GM19240 (cell line): ENCODE measurements around the gene RNF224.

ENCODE experiments used
- DNase-seq: peaks from one replicate; pipeline ENCODE4 v3.0.0; 2011; ENCODE audit warnings: low spot score; ENCODE audit not compliant: insufficient read length

Gene RNF224

GRCh38 chr9:137192448-137192780, 34.9 kb upstream of the RNF224 start:
- DNase-seq: no peak

DNA sequence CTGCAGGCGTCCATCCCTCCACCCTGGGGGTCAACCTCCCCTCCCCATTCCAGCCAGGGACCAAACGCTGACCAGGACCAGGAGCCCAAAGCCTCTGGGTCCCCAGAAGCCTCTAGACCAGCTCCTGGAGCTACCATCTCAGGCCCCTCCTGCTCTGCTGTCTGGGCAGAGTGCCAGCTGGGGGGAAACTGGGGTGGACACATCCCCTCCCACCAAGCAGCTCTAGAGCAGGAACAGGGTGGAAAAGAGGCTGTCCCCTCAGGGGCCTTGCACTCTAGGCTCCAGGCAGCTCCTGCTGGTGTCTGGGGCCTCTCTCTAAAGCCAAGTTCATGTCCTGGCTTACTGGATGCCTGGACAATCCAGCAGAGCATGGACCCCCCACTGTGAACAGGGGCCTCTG, 34.4 kb upstream of the RNF224 start:
- no peak for DNase-seq

- no peak for DNase-seq
Measured at GRCh38 chr9:137193771-137194170, 33.5 kb upstream of the RNF224 start.

DNA sequence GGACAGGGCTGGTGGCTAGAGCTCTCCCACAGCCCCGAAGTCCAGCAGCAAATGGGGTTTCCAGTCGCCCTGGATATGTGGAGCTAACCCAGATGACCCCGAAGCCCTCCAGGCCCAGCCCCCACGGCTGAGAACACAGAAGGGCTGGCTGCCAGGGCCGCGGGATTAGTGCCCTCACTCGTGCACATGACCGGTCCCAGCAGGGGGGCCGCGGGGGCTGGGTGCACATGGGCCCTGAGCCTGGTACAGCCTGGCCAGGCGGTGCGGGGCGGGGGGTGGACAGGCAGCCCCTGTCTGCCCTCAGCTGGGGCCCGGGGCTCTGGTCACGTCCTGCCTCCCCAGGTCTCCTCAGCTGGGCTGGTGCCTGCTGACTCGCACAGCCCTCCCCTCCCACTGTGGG, 32.9 kb upstream of the RNF224 start:
- DNase-seq: no peak

DNA sequence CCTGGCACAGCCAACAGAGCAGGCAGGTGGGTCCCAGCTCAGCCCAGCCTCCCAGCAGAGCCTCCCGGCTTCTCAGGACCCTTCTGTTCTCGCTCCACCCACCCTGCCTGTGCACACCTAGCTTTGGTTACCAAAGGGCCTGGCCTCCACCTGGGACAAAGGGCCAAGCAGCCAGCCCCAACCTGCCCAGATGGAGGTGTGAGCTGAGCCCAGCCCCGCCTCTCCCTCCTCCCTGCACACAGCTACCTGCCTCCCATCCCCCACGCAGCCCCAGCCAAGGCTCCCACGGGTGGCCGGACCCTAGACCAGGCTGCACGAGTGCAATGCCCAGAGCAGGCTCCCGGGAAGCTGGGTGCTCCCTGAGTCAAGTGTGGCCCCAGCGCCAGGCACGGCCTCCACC, 32.4 kb upstream of the RNF224 start:
- no peak for DNase-seq

- DNase-seq: no peak
Measured at GRCh38 chr9:137195525-137196220, 31.6 kb upstream of the RNF224 start.

DNA sequence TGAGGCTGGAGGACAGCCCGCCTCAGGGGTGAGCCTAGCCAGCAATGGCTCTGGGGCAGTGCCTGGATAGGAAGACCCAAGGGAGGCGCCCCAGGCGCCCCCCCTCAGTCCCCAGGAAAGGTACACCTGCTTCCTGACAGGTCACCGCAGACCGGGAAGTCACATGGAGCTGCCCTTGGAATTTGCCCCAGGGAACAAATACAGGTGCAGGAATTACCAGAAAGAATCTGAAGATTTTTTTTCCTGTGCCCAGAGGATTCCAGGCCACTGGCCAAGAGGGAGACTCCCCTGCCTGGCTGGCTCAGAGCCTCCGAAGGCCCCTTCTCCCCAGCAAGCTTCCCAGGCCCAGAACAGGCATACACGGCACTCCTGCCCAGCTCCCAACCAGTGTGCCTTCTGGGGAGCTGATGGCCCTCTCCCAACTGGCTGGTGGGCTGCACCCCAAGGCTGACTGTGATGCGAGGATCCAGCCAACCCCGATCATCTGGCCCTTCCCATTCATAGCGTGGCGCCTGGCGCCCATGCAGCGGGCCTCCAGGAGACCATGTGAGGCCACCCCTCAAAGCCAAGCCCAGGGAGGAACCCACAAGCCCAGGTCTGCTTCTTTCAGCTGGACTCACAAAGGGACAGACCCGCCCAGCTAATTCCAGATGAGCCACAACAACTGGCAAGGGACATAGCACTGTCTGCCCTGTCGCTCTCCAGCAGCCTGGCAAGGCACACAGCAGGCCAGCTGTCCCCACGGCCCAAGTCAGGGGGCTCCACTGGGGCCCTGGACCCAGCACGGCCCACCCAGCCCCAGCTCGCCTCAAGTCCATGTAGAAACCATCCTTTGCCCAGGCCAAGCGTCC, 29.0 kb upstream of the RNF224 start:
- DNase-seq: no peak

DNA sequence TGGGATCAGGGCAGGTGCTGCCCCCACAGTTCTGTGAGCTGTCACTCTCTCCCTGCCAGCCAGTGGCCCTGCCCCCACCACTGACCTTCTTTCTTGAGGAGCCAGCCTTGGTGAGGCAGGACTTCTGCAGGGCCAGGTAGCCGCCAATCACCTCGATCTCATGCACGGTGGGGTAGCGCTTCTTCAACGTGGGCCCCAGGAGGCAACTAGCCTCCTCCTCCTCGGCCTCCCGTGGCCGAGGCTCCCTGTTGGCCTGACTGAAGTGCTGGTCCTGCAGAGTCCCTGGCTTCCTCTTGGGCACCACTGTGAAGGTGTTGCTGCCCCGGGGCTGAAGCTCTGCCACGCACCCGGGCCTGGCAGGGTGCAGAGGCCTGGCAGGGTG, 28.4 kb upstream of the RNF224 start:
- no peak for DNase-seq

DNA sequence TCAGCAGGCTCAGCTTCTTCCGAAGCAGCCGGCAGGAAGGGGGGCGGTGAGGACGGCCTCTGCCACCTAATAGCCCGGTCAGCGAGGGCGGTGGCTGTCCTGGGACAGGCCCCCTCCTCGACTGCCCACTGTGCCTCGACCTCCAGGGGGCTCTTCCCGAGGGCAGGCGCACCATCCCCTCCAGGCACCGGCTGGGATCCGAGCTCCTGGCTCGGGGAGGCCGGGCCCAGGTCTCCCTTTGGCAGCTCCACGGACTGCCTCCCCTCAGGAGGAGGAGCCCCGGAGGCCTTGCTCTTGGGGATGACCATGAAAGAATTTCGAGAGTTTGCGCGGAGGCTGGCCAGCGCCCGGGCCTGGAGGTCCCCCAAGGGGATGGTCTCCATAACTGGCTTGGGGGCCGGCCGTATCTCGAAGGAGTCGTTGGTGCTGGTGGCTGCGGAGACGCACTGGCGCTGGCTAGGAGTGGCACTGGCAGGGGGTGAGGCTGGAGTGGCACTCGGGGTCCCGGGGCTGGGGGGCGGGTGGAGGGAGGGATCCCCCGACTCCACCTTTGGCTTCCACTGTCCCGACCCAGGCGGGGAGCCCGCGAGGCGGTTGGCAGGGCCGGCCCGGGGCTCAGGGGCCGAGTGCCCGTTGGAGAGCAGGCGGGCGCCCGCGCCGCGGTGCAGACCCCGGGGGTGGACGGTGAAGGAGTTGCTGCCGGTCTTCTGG, 27.7 kb upstream of the RNF224 start:
- no peak for DNase-seq

GRCh38 chr9:137200311-137201204, 26.7 kb upstream of the RNF224 start, which contains the start of gene TPRN:
Gene TPRN, minus strand, starts transcription at chr9:137200741. Its CDS starts 30 bp downstream, at chr9:137200711.
- peak; percentile 100 for DNase-seq

- no peak for DNase-seq
Measured at GRCh38 chr9:137201205-137201868, 26.0 kb upstream of the RNF224 start.

DNA sequence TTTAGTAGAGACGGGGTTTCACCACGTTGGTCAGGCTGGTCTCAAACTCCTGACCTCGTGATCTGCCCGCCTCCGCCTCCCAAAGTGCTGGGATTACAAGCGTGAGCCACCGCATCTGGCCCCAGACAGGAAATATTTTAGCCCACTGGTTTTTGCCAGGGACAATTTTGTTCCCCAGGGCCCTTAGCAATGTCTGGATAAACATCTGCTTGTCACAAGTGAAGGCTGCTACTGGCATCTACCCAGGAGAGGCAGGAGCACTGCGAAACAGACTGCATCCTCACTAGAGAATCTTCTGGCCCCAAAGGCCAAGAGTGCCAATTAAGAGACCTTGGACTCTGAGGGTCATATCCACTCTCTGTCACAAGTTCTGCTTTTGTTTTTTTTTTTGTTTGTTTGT, 24.3 kb upstream of the RNF224 start:
- DNase-seq: no peak

GRCh38 chr9:137204731-137205125, 22.6 kb upstream of the RNF224 start:
- DNase-seq: no peak

GRCh38 chr9:137205126-137206069, 21.9 kb upstream of the RNF224 start, which contains the start of the genes NDOR1 and TMEM203:
Gene NDOR1, plus strand, starts transcription at chr9:137205700. Its CDS starts 78 bp downstream, at chr9:137205778.
Gene TMEM203, minus strand, starts transcription at chr9:137205648. Its CDS starts 234 bp downstream, at chr9:137205414.
- DNase-seq: peak; percentile 97

DNA sequence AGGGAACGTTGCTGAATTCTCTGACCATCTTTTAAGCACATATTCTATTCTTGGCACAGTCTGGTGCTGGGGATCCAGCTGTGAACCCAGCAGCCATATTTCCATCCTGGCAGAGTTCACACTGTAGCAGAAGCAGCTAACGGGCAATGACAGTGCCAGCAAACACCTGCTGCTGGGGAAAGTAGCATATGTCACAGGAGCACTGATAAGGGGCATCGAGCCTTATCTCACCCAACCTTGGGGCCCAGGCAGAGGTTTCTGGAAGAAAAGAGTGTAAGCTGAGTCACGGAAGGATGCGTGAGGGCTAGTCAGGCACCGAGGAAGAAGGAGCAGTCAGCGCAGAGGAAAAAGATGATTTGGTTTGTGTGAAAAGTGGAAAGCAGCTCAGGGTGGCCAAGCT, 20.7 kb upstream of the RNF224 start:
- no peak for DNase-seq

GRCh38 chr9:137211532-137211931, 15.8 kb upstream of the RNF224 start:
- no peak for DNase-seq

GRCh38 chr9:137212520-137212919, 14.8 kb upstream of the RNF224 start:
- no peak for DNase-seq

GRCh38 chr9:137213160-137214060, 13.9 kb upstream of the RNF224 start:
- DNase-seq: no peak
